ENCODE measurements around the gene PDE8B. TPM values are rescaled to one million over a fixed set of nuclear protein-coding genes. Genes with fewer than 3 reads are reported as not detected.

Gene PDE8B
- total RNA-seq, 4 donors from 2014 or later: 0.79 to 2.7 (median 1.4) TPM; not detected in 1

GRCh38 chr5:77168879-77169244 is 41.6 kb upstream of the PDE8B start:
- TF ChIP-seq CTCF (IDR thresholded peaks at IDR 0.05) (no peak), POLR2A (IDR thresholded peaks at IDR 0.05) (no peak)
- DNase-seq: no peak
- Histone ChIP-seq H3K9me3 (no peaks in the 10 kb centered on the region), H3K27ac (peak overlapping the region in 3 of 4 donors; percentile 33 to 80 (median 60)), H3K4me1 (peaks cover 0 to 19% (median 13%) of the 10 kb centered on the region in 3 donors), H3K36me3 (no peaks in the 10 kb centered on the region), H3K27me3 (peaks cover 0 to 15% (median 0%) of the 10 kb centered on the region in 4 donors), H3K4me3 (no peak overlapping the region)
- 40% methylated on average over 2 to 3 of the region's 3 CpGs for WGBS, 2 donors
- intact Hi-C loops (cut with DNase I): no loop called here

GRCh38 chr5:77170196-77170890 is 40.1 kb upstream of the PDE8B start:
- Histone ChIP-seq H3K27ac (no peak overlapping the region), H3K27me3 (peaks cover 0 to 15% (median 0%) of the 10 kb centered on the region in 4 donors), H3K4me3 (no peak overlapping the region), H3K4me1 (peaks cover 0 to 19% (median 13%) of the 10 kb centered on the region in 3 donors), H3K36me3 (no peaks in the 10 kb centered on the region), H3K9me3 (no peaks in the 10 kb centered on the region)
- intact Hi-C loops (cut with DNase I): no loop called here
- WGBS, 2 donors: 69 to 72% methylated on average over 6 of the region's 6 CpGs
- no peak for DNase-seq
- TF ChIP-seq POLR2A (IDR thresholded peaks at IDR 0.05) (no peak), CTCF (IDR thresholded peaks at IDR 0.05) (no peak)

GRCh38 chr5:77171141-77171910 is 39.2 kb upstream of the PDE8B start:
- whole genome bisulfite sequencing, 2 donors: 82% methylated on average over 6 to 7 of the region's 7 CpGs
- H3K9me3 ChIP-seq: no peaks in the 10 kb centered on the region
- intact Hi-C loops (cut with DNase I): no loop called here

GRCh38 chr5:77172713-77173328 is 37.7 kb upstream of the PDE8B start:
- peaks cover 0 to 12% (median 11%) of the 10 kb centered on the region in 3 donors for H3K4me1 ChIP-seq
- TF ChIP-seq CTCF (IDR thresholded peaks at IDR 0.05): no peak
- TF ChIP-seq POLR2A (IDR thresholded peaks at IDR 0.05): no peak
- peak overlapping the region in 1 of 4 donors; percentile 17 for H3K27ac ChIP-seq
- WGBS, 2 donors: 75 to 83% methylated on average over 1 of the region's 1 CpG
- H3K27me3 ChIP-seq: peaks cover 0 to 36% (median 0%) of the 10 kb centered on the region in 4 donors
- no peak for DNase-seq
- H3K36me3 ChIP-seq: no peaks in the 10 kb centered on the region
- intact Hi-C loops (cut with DNase I): no loop called here
- no peaks in the 10 kb centered on the region for H3K9me3 ChIP-seq
- H3K4me3 ChIP-seq: no peak overlapping the region

More at GRCh38 chr5:77171141-77171910, 39.2 kb upstream of the PDE8B start:
- no peak for DNase-seq
- H3K36me3 ChIP-seq: no peaks in the 10 kb centered on the region
- H3K4me1 ChIP-seq: peaks cover 0 to 19% (median 13%) of the 10 kb centered on the region in 3 donors
- no peak overlapping the region for H3K27ac ChIP-seq
- H3K27me3 ChIP-seq: peaks cover 0 to 22% (median 0%) of the 10 kb centered on the region in 4 donors
- TF ChIP-seq CTCF (IDR thresholded peaks at IDR 0.05) (no peak), POLR2A (IDR thresholded peaks at IDR 0.05) (no peak)
- no peak overlapping the region for H3K4me3 ChIP-seq

GRCh38 chr5:77174526-77174925 is 36.0 kb upstream of the PDE8B start:
- H3K4me3 ChIP-seq: no peak overlapping the region
- 79 to 82% methylated on average over 6 of the region's 6 CpGs for WGBS, 2 donors

More at GRCh38 chr5:77174526-77174925, 36.0 kb upstream of the PDE8B start:
- Histone ChIP-seq H3K36me3 (no peaks in the 10 kb centered on the region), H3K27me3 (peaks cover 0 to 41% (median 0%) of the 10 kb centered on the region in 4 donors), H3K27ac (no peak overlapping the region), H3K4me1 (no peaks in the 10 kb centered on the region), H3K9me3 (no peaks in the 10 kb centered on the region)
- no peak for DNase-seq
- TF ChIP-seq POLR2A (IDR thresholded peaks at IDR 0.05) (no peak), CTCF (IDR thresholded peaks at IDR 0.05) (no peak)
- intact Hi-C loops (cut with DNase I): no loop called here

Measured in esophagus squamous epithelium (tissue), 5 donors.